ENCODE data around the gene NUDT19.
"Not testable (repeated sequence)": the region's sequence is repeated elsewhere in the genome, so short reads cannot be mapped to it uniquely, and the experiment has no call there.

Gene NUDT19

GRCh38 chr19:32735936-32736335 lies 44.3 kb downstream of the NUDT19 start:
- H3K4me3 ChIP-seq (ENCODE audit: control insufficient read depth, low read depth, low read length): no peak overlapping the region
- TF ChIP-seq, protein P1, sequence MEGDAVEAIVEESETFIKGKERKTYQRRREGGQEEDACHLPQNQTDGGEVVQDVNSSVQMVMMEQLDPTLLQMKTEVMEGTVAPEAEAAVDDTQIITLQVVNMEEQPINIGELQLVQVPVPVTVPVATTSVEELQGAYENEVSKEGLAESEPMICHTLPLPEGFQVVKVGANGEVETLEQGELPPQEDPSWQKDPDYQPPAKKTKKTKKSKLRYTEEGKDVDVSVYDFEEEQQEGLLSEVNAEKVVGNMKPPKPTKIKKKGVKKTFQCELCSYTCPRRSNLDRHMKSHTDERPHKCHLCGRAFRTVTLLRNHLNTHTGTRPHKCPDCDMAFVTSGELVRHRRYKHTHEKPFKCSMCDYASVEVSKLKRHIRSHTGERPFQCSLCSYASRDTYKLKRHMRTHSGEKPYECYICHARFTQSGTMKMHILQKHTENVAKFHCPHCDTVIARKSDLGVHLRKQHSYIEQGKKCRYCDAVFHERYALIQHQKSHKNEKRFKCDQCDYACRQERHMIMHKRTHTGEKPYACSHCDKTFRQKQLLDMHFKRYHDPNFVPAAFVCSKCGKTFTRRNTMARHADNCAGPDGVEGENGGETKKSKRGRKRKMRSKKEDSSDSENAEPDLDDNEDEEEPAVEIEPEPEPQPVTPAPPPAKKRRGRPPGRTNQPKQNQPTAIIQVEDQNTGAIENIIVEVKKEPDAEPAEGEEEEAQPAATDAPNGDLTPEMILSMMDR (conservative IDR thresholded peaks at IDR 0.05; ENCODE audit: control insufficient read depth, insufficient read depth, low read depth, low read length): no peak
- no peak for DNase-seq (ENCODE audit: low read depth)

DNA sequence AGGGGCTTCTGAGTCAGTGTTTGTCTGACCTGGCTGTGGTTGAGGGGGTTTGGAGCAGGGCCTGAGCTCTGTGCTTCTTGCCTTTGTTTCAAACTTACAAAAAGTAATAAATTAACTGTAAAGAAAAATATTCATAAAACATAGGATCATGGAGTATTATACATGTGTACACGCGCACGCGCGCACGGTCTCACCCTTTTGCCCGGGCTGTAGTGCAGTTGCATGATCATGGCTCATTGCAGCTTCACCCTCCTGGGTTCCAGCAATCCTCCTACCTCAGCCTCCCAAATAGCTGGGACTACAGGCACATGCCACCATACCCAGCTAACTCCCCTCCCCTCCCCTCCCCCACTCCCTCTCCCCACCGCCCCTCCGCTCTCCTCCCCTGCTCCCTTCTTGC lies 51.4 kb downstream of the NUDT19 start:
- no peak for DNase-seq (ENCODE audit: low read depth)
- no peak overlapping the region for H3K4me3 ChIP-seq (ENCODE audit: control insufficient read depth, low read depth, low read length)
- TF ChIP-seq, protein P1 (conservative IDR thresholded peaks at IDR 0.05; ENCODE audit: control insufficient read depth, insufficient read depth, low read depth, low read length): no peak

DNA sequence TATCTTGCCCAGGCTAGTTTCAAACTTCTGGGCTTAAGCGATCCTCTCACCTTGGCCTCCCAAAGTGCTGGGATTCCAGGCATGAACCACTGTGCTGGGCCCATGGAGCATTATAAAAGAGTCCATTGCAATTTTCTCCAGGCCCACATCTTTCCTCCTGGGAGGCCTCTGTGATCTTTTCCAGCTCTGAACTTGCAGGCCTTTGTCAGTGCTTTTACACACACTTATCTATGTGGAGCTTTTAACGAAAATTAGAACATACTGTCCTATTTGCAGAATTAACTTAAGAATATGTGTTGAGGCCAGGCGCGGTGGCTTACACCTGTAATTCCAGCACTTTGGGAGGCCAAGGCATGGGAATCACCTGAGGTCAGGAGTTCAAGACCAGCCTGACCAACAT lies 51.8 kb downstream of the NUDT19 start:
- DNase-seq (ENCODE audit: low read depth): no peak
- H3K4me3 ChIP-seq (ENCODE audit: control insufficient read depth, low read depth, low read length): no peak overlapping the region
- TF ChIP-seq, protein P1 (conservative IDR thresholded peaks at IDR 0.05; ENCODE audit: control insufficient read depth, insufficient read depth, low read depth, low read length): no peak

DNA sequence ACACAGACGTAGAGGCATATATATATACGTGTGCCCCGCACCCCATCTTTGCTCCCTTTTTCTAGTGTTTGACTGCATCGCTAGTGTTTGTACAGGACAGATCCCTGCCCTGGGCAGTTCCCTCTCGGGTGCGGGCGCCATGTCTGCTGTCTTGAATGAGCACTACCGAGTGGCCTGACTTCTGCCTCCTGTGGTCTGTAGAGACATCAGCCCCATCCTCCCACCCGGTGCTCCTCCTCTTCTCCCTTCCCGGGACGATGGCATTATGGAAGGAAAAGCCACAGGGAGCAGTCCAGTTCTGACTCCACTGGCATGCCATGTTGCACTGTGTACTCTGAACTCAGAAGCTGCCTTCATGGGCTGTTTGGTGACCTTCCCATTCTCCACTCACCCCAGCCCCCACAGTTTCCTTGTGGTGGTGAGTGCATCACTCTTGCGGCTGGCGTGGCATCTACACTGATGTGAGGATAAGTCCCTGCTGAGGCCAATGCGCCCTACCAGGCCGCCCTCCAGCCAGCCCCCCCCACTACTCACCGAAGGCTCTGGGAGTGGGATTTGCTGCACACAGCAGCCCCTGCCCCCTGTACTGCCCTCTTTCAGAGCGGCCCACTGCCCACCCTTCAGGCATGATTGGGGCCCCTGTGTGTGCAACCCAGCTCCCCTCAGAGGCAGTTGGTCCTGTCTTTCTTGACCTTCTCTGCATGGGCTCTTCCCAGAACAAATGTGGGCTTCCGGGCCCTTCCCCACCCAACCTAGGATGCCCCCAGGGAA lies 53.1 kb downstream of the NUDT19 start:
- no peak overlapping the region for H3K4me3 ChIP-seq (ENCODE audit: control insufficient read depth, low read depth, low read length)
- TF ChIP-seq, protein P1 (conservative IDR thresholded peaks at IDR 0.05; ENCODE audit: control insufficient read depth, insufficient read depth, low read depth, low read length): no peak

GRCh38 chr19:32745594-32746251 lies 54.1 kb downstream of the NUDT19 start:
- not testable (repeated sequence) for H3K4me3 ChIP-seq (ENCODE audit: control insufficient read depth, low read depth, low read length); DNase-seq (ENCODE audit: low read depth)

More for the DNA sequence above, 53.1 kb downstream of the NUDT19 start:
- DNase-seq (ENCODE audit: low read depth): no peak

DNA sequence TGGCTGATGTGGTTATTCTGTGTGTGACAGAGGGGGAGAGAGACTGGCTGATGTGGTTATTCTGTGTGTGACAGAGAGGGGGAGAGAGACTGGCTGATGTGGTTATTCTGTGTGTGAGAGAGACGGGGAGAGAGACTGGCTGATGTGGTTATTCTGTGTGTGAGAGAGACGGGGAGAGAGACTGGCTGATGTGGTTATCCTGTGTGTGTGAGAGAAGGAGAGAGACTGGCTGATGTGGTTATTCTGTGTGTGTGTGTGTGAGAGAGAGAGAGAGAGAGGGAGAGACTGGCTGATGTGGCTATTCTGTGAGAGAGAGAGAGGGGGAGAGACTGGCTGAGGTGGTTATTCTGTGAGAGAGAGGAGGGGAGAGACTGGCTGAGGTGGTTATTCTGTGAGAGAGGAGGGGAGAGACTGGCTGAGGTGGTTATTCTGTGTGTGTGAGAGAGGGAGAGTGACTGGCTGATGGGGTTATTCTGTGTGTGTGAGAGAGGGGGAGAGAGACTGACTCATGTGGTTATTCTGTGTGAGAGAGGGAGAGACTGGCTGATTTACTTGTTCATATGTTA lies 55.1 kb downstream of the NUDT19 start:
- H3K4me3 ChIP-seq (ENCODE audit: control insufficient read depth, low read depth, low read length); DNase-seq (ENCODE audit: low read depth): not testable (repeated sequence)

- no peak overlapping the region for H3K4me3 ChIP-seq (ENCODE audit: control insufficient read depth, low read depth, low read length)
- DNase-seq (ENCODE audit: low read depth): no peak
- TF ChIP-seq, protein P1 (conservative IDR thresholded peaks at IDR 0.05; ENCODE audit: control insufficient read depth, insufficient read depth, low read depth, low read length): no peak
Observed at GRCh38 chr19:32748497-32748896, 56.9 kb downstream of the NUDT19 start.
